ENCODE data around the gene FOXC1.

GRCh38 chr6:1612299-1612973, 2.7 kb downstream of the FOXC1 start:
- TF ChIP-seq EZH2 (IDR thresholded peaks at IDR 0.05; ENCODE audit: low read depth, unreplicated experiment) (peak; percentile 71), REST (IDR thresholded peaks at IDR 0.05; ENCODE audit: unreplicated experiment) (no peak), CTCF (conservative IDR thresholded peaks at IDR 0.05; ENCODE audit: low read depth in 2 of 2) (no peak), POLR2AphosphoS5 (IDR thresholded peaks at IDR 0.05; ENCODE audit: low read depth) (no peak), EZH2phosphoT487 (IDR thresholded peaks at IDR 0.05; ENCODE audit: unreplicated experiment) (no peak), JUNB (IDR thresholded peaks at IDR 0.05; ENCODE audit: unreplicated experiment) (no peak), CREB1 (CRISPR knock-in tag; IDR thresholded peaks at IDR 0.05; ENCODE audit: low read depth) (no peak), ETS1 (IDR thresholded peaks at IDR 0.05) (no peak), ZNF331 (CRISPR knock-in tag; IDR thresholded peaks at IDR 0.05; ENCODE audit: low read depth) (no peak), ZNF114 (CRISPR knock-in tag; IDR thresholded peaks at IDR 0.05) (no peak), STAT1 (IDR thresholded peaks at IDR 0.05; ENCODE audit: unreplicated experiment) (no peak), NANOG (IDR thresholded peaks at IDR 0.05; ENCODE audit: borderline replicate concordance) (no peak)
